ENCODE results near the gene EPHA3.

The EPHA3 gene

DNA sequence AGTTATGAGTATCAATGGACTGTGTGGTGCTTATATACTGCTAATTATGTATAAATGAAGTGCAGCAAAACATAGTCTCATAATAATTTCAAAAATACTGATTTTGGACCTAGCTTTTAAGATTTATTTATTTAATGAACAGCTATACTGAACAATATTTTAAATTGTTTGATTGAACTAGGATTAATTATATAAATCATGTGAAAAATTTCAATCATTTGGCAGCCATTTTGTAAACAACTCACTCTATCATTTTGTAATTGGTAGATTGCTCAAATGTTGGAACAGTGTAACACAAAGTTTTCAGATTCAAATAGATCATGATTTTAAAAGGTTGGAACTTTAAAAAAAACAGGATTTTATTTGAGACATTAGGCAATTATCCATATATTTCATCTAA lies 47.0 kb downstream of the EPHA3 start:
- no peak for DNase-seq

DNA sequence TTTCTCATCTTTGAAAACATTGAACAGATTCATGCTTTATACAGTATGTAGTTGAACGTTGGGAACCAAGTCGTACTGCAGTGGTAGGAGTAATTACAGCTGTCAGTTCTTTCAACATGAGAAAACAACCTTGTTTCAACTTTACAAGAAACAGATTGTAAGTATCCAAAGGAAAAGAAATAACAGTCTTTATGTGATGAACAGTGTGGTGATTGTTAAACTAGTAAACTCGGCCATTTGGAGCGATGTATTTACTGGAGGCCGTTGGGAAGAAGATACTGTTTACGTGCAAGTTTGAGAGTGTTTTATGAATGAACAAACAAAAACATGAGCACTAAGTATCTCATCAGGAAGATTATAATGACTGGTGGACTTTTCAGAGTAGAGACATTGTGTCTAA lies 48.4 kb downstream of the EPHA3 start:
- no peak for DNase-seq

DNA sequence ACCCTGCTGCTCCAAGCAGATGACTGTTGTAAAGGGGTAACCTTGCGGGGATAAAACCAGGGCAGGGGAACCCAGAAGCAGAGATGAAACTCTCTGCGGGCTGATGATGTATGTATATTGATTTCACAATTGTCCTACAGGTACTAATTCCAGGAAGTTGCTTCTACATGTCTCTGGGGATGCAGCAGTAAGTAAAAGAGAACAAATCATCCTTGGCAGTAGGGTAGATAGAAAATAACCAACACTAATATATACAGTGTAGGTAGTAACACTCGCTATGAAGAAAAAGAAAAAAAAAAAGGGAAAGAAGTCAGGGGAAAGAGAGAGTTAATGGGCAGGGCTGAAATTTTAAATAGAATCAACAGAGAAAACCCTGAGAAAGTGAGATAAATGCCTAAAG lies 50.2 kb downstream of the EPHA3 start:
- DNase-seq, result no peak

DNA sequence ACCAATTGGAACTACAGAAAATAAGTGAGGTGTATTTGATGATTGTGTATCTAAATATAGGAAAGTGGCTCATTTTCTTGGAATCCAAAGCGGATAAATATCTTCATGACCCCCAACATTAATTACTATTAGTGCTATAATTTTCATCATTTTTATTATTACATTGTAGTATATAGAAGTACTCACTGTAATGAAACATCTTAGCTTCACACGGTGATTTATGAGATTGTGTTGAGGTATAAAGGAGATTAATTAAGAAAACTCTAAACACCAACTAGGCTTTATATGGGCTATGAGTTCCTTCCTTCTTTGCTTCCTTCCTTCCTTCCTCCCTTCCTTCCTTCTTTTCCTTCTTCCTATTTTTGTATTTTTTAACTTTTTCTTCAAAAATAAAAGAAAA lies 52.2 kb downstream of the EPHA3 start:
- DNase-seq, result no peak

DNA sequence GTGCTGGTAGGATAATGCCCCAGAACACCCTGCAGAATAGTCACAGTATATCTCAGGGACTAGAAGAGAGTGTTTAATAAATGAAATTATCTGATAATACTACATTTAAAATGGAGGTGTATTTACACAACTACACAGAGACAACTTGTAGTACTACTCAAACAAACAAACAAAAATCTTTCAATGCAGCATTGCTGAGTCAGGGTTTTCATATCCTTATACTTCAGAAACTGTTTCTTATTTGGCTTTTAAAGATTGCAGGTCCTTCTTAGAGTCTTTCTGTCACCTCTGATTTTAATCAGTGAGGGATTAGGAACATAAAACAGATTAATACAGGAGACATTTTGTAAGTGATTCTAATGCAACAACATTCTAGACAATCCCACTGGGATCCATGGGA lies 57.4 kb downstream of the EPHA3 start:
- DNase-seq, result no peak

DNA sequence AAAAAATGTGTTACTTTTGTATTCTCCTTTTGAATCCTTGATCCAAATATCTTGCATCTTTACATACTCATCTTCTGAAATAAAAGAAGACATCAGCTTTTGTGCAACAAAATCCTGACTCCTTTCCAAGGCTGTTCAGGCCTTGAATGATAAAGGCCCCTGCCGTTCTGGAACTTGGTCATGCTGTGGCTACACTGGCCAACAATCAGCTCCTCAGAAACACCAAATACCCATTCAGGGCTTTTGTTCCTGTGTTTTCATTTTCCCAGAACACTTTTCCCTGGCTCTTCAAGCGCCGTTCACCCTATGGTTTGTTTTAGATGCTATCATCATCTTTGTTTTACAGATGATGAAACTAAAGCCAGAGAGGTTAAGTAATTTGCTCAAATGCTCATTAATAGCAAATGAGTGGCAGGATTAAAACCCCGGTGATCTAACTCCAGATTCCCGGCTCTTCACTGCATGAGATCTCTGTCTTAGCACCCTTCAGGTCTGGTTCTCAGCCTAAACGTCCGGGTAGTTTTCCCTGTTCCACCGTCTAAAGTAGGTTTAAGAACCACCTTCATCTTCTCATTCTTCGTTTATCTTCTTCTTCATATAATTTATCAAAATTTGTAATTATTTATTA lies 58.3 kb downstream of the EPHA3 start:
- no peak for DNase-seq

DNA sequence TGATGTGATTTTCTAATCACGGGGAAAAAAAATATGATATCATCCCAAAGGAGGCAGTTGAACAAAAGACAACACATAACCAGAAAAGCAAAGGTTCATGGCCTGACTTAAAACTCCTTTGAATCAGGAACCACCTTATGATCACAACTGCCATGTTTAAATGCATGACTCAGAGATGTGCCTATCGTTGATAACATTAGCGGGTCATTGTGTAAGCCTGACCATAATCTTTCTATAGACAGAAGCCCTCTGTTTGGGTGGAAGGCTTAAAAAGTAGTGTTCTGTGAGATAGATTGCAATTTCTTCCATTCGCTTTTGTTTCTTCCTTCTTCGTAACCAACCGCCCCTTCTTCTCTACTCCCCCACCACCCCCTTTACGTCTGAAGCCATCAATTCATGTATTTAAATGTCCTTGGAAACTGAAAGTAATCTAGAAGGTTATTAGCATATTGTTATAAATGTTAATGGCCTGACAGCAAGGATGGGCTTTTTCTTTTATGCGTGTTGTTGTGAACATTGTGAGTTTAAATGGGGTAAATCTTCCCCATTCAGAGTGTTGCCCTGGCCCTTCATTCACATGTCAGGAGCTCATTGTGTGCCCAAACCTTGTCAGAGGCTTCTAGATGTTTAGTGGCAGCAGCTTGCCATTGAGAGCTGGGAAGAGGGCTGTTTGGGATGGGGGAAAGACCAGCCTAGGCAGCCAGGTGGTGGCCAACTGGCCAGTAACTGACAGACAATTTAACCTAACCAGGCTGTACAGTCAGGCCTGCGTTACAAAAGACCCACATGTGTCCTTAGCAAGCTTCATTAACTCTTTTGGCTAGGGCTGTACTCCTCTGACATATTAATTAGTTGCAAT lies 64.5 kb downstream of the EPHA3 start:
- DNase-seq, result no peak

DNA sequence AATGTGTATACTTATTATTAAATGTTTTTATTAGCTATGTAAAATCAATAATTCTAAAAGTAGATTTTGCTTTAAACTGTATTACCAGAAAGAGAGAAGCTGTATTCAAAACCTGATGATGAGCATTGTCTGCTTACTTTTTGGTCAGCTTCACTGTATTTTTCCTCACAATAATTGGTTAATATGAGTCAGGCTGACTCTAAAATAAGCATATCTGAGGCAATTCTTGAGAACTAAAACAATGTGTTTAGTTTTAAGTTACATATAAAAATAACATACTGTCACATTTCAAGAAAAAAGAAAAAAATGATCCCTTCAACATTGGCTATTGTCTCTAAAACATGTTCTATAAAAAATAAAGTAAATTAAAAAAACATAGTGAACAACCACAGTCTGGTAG lies 66.1 kb downstream of the EPHA3 start:
- no peak for DNase-seq

DNA sequence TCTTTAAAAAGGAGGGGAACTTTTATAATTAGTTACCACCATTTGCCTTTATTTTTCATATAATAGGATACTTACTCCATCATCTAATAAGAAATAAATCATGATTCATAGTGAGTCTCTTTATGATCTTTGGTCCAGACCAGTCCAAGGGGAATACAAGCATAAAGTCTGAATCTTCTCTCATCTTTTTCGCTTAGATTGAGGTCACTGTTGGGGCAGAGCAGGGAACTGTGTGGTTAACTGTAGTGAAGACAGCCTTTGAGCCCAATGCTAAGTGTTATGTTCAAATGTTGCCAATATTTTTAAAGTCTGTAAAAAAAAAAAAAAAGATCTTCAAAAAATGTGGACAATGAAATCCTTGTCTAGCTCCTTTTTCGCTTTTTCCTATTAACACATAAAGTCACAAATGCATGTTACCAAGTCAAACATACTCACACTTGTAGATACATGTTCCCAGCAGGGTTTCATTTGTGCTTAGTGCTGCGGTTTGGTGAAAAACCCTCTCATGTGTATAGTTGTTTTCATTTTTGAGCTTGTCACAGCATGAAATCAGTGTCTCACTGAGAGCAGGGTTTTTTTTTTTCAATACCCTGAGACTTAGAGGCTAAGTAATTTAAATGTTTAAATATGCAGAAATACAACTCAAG lies 72.1 kb downstream of the EPHA3 start:
- no peak for DNase-seq

DNA sequence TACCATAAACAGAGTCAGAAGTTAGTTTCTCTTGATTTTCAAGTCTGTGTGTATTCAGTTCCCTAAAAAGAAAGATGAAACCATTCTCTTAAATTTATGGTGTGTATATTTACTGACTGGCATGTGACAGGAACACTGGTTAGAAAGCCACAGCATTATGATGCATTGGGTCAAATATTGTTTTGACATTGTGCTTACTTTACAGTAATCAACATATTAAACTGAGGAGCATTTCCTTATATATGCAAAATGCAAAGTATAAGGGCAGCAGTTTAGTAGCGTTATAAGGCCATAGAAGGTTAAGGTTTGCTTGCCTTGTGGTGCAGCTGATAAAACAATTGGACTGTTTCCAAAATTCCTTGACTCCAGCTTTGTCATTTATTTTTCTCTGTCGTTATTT lies 72.9 kb downstream of the EPHA3 start:
- DNase-seq, result no peak

DNA sequence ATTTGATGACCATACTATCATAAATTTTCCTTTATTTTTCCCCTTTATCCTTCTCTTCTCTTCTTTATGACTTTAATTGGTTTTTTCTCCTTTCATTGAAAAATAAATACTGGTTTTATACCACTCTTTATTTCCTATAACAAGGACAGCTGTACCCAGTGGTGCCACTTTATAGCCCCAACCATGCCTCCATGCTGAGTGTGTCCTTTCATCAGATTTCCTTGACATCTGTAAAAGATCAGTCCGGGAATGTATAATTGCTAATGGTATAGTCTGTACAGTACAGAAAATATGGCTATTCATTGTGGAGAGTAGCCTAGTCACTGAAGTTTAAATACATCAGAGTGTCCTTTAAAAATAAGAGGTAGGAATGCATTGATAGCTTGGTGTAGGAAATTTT lies 74.6 kb downstream of the EPHA3 start:
- no peak for DNase-seq

DNA sequence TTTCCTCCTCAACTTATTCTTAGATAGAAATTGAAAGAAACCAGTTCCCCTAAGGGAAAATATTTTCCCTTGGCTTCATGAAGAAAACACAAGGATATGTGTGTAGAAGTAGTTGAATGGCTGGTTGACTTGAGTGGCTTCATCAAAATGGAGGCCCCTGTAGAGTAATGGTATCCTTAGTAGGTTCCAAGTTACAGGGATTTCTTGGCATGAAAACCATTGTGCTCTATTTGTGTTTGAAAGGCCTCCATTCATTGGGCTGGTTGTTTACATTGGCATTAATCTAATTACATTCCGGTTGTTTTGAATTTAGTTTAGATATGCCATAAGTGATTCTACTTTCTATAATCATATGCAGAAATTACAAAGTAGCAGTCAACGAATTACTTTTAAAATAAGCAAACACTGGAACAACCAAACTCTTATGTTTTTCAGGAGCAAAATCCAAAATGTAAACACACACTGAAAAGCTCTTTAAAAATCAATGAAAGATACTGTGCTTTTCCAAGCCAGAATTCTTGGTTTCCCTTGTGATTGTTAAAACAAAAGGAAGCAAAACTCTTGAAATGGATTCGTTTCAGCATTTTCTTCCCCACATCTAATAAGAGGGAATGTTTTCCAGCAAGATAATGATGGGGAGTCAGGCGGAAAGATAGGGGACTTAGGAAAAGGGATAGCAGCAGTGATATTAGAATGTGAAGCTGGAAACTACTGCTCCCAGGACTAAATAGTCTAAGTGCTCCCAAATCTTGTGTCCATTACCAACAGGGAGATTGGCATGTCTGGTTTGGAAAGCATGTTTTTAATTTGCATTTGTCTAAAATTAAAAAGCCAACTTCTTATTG lies 77.0 kb downstream of the EPHA3 start:
- no peak for DNase-seq

DNA sequence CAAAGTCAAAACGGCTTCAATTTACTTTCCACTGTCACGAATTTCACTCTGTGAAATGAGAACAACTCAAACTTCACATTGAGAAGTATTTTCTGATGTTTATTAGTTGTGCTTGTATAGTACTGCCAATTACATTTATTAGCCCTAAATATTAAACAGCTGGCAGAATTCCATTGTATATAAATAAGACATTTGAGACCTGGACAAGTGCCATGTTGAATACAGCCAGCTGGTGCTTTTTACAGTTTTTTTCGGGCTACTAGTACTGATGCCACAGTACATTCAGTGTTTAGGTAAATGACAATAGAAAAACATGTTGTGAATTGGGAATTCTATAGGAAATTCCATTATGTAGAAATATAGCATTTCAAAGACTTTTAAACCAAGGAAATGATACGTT lies 79.0 kb downstream of the EPHA3 start:
- no peak for DNase-seq

DNA sequence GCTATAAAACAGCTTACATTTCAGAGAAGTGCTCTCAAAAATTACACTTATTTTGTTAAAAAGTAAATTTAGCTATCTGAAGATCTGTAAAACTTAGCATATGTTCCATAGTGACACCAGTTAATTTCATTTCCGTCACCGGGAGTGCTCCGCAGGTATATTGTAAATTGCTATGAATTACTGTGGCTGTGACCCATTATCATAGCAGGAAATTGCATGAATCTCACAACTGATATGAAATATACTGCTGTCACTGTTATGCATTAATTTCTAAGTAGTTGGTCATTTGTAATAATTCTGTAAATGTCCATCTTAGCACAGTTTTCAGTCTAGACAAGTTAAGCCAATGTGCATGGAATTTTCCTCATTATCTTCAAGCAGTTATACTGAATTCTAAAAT lies 91.2 kb downstream of the EPHA3 start:
- no peak for DNase-seq

DNA sequence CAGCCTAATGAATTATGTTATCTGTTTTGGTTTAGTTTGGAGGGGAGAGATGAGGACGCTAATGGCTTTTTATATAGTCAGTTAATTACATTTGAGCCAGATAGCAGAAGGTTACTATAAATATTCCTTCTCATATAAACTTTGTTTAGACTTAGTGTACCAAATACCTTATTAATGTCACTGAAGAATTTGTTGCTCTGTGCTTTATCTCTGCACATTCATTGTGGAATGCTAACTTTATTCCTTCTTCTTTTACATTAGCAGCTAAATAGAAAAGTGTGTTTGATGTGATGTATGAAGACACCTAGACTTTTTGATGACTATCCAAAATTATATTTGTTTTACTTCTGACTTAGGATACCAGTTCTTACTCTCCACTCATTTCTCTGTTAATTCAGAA lies 105.2 kb downstream of the EPHA3 start:
- DNase-seq, result no peak

DNA sequence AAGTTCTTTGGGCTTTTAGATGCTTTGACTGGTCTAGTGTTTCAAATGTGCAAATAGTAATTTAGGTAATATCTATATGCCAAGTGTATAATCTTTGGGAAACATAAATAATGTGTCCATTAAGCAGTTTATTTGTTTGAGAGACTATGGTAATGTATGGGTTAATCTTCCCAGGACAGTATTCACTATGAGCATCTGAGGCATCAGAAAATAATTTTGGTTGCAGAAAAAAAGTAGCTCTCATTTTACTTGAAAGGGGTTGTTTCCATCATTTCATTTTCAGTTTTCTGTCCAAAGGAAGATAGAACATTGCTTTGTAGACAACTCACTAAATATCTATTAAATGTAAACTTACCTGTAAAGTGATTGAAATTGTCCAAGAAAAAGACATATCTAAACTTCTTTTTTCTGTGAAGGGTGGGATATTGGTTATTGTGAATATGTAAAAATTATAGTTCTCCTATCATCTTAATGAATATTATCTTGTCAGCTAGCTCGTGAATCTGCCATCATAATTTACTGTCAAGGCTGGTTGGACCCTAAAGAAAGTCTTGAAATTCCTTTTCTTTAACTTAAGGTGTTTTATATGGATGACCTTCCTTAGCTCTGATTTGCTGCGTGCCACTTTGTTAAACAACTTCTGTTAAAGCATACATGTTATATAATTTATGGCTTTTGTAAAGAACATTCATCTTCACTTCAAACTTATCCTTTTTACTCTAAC lies 108.8 kb downstream of the EPHA3 start:
- no peak for DNase-seq

DNA sequence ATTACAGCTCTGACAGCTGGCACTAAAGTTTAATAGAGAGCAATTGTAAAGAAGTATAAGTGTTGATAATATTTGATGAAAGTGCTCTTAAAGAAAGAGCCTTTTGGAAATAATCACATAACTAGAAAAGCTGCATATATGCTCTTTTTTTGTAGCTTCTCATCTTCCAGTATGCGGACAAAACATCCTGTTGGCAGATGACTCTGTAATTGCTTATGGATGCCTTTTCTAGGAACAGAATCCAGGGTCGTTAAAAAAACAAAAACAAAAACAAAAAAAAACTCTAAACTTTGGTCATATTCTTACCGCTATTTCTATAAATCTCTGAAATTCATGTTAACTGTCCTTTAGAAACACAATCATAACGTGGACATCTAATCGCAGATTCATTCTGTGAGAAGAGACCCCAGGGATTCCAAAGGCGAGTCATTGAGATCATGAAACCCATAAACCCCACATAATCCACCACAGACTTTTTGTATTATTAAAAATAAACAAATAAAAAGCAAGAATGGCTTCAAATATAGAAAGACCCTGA lies 109.8 kb downstream of the EPHA3 start:
- no peak for DNase-seq

DNA sequence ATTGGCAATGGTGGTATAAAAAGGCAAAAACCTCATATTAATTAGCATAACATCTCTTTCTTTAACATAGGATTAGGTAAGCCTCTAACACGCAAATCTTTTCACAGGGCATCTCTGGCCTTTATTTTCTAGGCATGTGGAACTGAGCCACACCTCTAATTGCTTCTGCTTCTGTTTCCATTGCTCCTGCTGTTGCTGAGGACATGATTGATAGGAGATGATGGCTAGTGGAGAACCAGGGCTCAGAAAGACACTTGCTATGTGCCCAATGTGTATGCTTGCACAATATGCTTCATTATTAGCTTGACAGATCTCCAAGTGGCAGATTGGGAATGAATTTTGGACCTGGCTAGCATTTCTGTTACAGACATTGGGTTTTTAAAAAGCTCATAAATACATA lies 114.5 kb downstream of the EPHA3 start:
- no peak for DNase-seq

DNA sequence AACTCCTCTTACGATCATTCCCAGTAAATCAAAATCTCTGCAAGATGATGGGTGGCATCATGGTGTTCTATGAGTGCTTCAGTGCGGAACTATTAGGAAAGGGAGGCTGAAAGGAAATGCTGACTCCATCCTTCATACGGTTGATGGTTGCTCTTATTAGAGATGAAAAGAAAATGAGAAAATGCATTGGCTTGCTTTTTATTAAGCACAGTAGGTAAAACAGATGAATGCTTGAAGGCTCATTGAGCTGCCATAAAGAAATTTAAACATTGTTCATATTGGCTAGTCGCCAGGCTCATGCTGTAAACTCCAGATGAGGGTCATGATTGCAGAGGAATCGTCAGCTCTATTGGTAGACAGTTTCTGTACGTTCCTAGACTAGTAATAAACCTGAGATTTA lies 115.8 kb downstream of the EPHA3 start:
- no peak for DNase-seq

DNA sequence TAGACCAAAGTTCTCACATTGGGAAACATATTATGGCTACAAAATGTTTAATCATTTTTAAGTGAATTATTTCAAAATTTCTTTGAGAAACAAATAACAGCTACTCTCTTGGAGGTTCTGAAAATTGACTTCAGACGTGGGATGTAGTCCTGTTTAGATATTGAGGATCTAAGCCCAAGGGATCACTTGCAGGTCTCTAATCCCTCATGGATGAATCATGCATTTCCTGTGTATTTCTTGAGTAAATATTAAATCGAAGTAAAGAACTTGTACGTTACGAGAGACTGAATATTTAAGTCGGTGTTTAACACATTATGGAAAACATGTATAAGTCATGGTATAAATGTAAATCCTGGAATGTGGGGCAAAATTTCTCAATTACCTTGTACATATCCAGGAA lies 119.8 kb downstream of the EPHA3 start:
- no peak for DNase-seq

DNA sequence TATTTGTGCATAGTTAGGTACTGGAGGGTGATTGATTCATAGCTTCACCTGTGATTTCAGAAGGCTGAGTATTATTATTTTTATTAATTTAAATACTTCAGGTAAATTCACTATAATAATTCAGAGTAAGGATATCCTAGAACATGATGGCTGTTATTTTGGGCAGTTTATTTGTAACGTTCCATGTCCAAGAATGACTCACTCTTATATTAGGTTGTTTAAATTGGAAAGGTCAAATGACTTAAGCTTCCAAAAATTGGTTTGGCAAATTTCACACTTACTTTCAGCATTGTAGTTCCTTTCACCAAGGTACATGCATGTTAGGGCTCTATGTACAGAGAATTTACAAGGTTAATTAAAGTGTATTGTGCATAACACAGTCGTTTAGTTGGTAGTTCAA lies 120.2 kb downstream of the EPHA3 start:
- DNase-seq, result no peak

DNA sequence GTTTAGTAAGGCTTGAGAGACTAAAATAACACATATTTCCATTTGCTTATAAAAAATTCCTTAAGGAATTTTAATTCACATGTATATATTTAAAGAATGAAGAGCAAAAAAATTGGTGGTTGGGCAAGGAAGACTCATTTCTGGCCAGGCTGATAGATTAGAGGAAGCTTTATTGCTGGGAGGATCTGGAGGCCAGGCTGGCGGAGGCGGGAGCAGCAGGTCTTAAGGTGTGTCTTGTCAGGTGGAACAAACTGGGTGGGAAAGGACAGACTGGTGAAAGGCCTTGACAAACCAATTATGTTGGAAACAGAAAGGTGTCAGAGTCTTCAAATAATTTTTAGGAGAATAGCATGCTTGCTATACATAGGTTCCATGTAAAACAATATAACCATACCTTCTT lies 124.7 kb downstream of the EPHA3 start:
- DNase-seq, result no peak
